Colonic mucosa (tissue), 4 donors: ENCODE data around the gene GCSAM. TPM values are rescaled to one million over a fixed set of nuclear protein-coding genes. Genes with fewer than 3 reads are reported as not detected.

Source experiments
- DNase-seq: peaks from one replicate; pipeline ENCODE4 v3.0.0-alpha.2; 2020
- H3K27ac ChIP-seq: fragments of 200-600 bp; one replicate; pipeline ENCODE4 v1.8.0; 2021
- H3K27me3 ChIP-seq: fragments of 200-600 bp; one replicate; pipeline ENCODE4 v1.8.0; 2021
- H3K36me3 ChIP-seq: fragments of 200-600 bp; one replicate; pipeline ENCODE4 v1.8.0; 2021
- H3K4me1 ChIP-seq: fragments of 200-600 bp; one replicate; pipeline ENCODE4 v1.8.0; 2021; ENCODE audit warnings: mild to moderate bottlenecking
- H3K4me3 ChIP-seq: fragments of 200-600 bp; one replicate; pipeline ENCODE4 v1.8.0; 2021
- H3K9ac ChIP-seq, 2 donors: one replicate each; pipeline ENCODE4 v1.7.0; 2013; ENCODE audit warnings: control low read depth in 2 of 2, low read depth in 2 of 2, low read length in 2 of 2
- H3K9me3 ChIP-seq: fragments of 200-600 bp; one replicate; pipeline ENCODE4 v1.8.0; 2021
- CTCF ChIP-seq: fragments of 200-600 bp; IDR thresholded peaks from one replicate; pipeline ENCODE4 v1.8.0; 2022; ENCODE audit warnings: antibody characterized with exemption, mild to moderate bottlenecking
- intact Hi-C: fragments of 100-400 bp; cut with DNase I; formaldehyde crosslinking; loops from one replicate; pipeline ENCODE4 v1.14.1; 2022
- total RNA-seq, 2 donors: library from RNA; stranded (reverse); fragmentation: NEBNext Ultra II Directional in 1 of 2; extraction: Animal tissue kit (Norgen Biotek cat#: 25700) in 1 of 2; gene quantifications; one replicate each; pipeline ENCODE4 v1.2.1, GENCODE V29; 2021
- donor health status: healthy.
- donor health status: DM: no; HTN: no; CAD: no.
- donor health status: DM: no; HTN: no; CAD: no.

GCSAM gene
- total RNA-seq, 2 donors from 2014 or later = 0.16 to 0.17 TPM

DNA sequence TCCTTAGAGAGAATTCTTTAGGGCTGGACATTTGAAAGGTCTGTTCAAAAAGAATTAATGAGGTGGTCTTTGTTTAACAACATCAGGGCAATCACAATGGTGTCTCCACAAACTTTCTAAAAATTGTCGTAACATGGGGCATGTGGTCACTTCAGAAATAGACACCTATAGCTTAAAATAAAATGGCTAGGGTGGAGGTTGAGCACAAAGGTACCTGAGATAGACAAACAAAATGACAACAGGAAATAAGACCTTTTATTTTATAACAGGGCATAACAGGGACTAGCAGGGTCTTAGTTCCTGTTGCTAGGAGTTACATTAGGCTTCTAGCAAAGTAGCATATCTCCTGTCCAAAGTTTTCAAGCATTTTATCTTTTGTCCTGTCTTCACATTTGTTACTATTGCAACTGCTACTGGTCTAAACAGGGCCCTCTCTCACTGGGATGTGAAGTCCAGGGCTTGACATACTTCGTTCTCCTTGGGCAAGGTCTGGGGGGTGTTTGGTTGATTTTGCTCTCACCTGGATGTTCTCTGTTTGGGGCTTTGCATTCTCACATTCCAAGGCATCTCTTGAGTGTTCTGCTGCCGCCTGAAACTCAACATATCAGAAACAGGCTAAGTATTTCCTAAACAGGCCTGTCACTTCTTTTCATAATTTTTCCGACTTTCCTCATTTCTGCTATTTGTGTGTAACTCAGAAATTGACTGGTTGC, 3.0 kb downstream of the GCSAM start:
- Histone ChIP-seq H3K27me3 (no peaks in the 10 kb centered on the region), H3K9ac (no peak overlapping the region), H3K9me3 (no peaks in the 10 kb centered on the region), H3K27ac (no peak overlapping the region), H3K4me3 (no peak overlapping the region), H3K36me3 (no peaks in the 10 kb centered on the region), H3K4me1 (no peaks in the 10 kb centered on the region)
- intact Hi-C loops = loop anchor here (5.0 to 10.0 kb wide), 2 partner anchors 165 to 397 kb away; partner anchors contain the start of gene SLC9C1
- no peak for DNase-seq
- TF ChIP-seq CTCF = no peak

DNA sequence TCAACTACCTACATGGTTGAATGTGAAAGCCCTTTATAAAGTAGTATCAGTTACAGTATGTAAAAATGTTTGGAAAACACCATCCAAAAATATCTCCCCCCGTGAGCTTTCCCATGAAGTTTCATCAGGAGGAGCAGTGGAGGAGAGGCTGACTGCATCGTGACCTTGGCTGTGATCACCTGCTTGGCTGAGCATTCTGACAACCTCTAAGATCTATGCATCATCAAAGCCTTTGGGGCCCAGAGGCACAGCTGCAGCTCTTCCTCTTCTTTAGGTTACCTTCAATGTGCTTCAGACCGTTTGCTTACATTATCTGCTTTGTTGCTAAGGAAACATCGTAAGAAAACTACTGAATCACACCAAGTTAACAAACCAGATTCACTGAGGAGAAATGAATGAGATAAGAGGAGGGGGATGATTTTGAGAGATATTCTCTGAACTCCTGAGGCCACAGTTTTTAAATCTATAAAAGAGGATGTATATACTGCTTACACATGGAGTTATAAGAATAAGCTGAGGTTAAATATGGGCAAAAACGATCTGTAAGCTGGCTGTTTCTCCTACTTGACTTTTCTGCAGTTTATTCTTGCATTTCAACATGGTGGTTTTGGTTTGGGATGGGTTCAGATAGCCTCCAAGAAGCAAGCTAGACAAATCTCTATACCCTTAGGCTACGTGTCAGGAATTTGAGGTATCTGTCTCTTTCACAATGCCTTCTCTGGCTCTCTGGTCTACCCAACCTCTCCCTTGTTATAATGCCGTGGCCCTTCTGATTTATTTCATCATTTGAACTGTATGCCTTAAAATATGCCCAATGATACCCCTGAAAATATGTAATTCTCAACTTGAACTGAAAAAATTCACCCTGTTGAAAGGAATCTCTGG, 4.0 kb downstream of the GCSAM start:
- Histone ChIP-seq H3K27ac (no peak overlapping the region), H3K9me3 (no peaks in the 10 kb centered on the region), H3K4me1 (no peaks in the 10 kb centered on the region), H3K4me3 (no peak overlapping the region), H3K27me3 (no peaks in the 10 kb centered on the region), H3K9ac (no peak overlapping the region), H3K36me3 (no peaks in the 10 kb centered on the region)
- TF ChIP-seq CTCF = no peak
- no peak for DNase-seq
- intact Hi-C loops = loop anchor here (5.0 kb wide), 1 partner anchor 398 kb away; no protein-coding TSS in a partner anchor

GRCh38 chr3:112127522-112128494, 5.2 kb downstream of the GCSAM start:
- H3K4me3 ChIP-seq = no peak overlapping the region
- DNase-seq = no peak

GRCh38 chr3:112126511-112126911, 6.5 kb downstream of the GCSAM start:
- H3K27ac ChIP-seq = no peak overlapping the region
- H3K9ac ChIP-seq = no peak overlapping the region
- H3K4me3 ChIP-seq = no peak overlapping the region
- H3K4me1 ChIP-seq = no peaks in the 10 kb centered on the region
- no peaks in the 10 kb centered on the region for H3K9me3 ChIP-seq
- no peaks in the 10 kb centered on the region for H3K36me3 ChIP-seq
- H3K27me3 ChIP-seq = no peaks in the 10 kb centered on the region
- TF ChIP-seq CTCF = no peak
- intact Hi-C loops = loop anchor here (5.0 kb wide), 1 partner anchor 401 kb away; no protein-coding TSS in a partner anchor
- no peak for DNase-seq

More at GRCh38 chr3:112127522-112128494, 5.2 kb downstream of the GCSAM start:
- H3K9ac ChIP-seq = no peak overlapping the region
- no peaks in the 10 kb centered on the region for H3K36me3 ChIP-seq
- H3K4me1 ChIP-seq = no peaks in the 10 kb centered on the region
- H3K27me3 ChIP-seq = no peaks in the 10 kb centered on the region
- H3K27ac ChIP-seq = no peak overlapping the region
- H3K9me3 ChIP-seq = no peaks in the 10 kb centered on the region
- TF ChIP-seq CTCF = no peak
- intact Hi-C loops = loop anchor here (5.0 kb wide), 1 partner anchor 399 kb away; no protein-coding TSS in a partner anchor
